ENCODE results near the gene DKKL1.

DKKL1 gene

GRCh38 chr19:49400029-49400428 lies 36.4 kb downstream of the DKKL1 start:
- DNase-seq: no peak

DNA sequence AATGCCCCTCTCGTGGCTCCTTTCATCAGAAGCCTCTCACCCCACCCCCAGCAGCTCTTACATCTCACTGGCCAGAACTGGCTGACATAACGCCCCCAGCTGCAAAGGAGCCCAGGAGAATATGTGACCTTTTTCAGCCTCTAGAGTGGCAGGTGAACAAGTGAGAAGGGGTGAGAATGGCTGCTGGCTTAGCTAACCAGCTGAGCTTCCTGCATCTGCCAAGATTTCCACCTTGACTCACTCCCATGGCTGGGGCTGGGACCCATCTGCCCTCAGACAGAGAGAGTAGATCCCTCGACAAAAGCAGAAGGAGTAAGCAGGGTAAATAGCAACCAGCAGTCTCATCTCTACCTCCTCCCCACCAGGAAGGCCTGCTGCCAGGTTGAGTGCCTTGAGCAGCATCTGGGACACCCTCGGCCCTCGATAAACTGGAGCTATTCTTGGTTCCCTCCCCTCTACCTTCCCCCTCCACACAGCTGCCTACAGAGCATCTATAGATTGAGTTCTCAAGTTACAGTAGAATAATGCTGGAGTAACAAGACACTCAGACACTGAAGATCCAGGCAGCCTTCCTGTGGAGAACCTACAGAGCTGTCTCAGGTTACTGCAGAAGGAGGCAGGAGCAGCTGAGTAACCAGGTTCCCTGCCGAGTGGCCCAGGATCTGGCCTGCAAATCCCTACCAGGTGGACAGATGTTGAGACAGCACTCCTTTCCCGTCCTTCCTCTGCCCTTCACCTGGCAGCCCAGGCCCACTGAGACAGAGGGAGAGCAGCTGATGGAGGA lies 39.9 kb downstream of the DKKL1 start:
- peak; percentile 86 for DNase-seq

- no peak for DNase-seq
Measured at GRCh38 chr19:49407079-49407478, 43.4 kb downstream of the DKKL1 start.

DNA sequence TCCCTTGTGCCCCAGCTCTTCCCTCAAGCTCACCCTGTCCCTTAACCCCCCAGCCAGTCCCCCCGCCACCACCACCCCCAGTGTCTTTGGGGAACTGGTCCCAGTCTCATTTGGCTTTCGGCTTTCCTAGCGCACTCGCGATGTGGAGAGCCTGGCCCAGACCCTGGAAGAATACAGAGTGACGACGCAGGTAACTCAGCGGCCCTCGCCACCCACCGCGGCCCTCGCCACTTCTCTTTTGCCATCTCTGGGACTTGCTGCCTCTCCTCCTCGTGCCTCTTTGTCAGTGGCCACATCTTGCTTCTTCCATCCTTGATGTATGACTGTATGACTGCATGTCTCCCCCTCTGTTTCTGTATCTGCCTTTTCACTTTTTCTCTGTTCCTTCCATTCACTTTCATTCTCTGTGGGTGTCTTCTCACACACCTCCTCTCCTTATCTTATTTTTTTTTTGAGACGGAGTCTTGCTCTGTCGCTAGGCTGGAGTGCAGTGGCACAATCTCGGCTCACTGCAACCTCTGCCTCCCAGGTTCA lies 43.9 kb downstream of the DKKL1 start:
- no peak for DNase-seq

DNA sequence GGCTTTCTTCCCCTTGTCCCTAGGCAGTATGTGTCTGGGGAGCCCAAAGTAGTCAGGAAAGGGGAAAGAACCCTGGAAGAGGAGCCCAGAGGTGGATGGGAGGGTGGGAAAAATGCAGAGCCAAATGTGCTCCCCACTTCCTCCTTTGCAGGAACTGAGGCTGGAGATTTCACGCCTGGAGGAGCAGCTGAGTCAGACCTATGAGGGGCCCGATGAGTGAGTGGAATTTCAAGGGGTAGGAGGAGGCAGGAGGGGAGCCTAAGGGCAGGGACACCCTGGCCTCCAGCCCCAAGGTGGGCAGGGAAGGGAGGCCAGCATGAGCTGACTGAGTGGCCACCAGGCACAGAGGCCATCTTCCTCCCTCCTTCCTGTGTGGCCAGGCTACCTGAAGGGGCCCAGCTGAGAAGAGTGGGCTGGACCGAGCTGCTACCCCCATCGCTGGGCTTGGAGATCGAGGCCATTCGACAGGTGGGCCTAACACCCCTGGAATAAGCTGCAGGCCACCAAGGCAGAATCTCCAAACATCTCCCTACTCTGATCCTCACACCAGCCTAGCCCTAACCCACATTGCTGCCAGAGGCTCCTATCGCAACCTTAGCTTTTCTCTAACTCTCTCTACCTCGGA lies 45.3 kb downstream of the DKKL1 start:
- no peak for DNase-seq

DNA sequence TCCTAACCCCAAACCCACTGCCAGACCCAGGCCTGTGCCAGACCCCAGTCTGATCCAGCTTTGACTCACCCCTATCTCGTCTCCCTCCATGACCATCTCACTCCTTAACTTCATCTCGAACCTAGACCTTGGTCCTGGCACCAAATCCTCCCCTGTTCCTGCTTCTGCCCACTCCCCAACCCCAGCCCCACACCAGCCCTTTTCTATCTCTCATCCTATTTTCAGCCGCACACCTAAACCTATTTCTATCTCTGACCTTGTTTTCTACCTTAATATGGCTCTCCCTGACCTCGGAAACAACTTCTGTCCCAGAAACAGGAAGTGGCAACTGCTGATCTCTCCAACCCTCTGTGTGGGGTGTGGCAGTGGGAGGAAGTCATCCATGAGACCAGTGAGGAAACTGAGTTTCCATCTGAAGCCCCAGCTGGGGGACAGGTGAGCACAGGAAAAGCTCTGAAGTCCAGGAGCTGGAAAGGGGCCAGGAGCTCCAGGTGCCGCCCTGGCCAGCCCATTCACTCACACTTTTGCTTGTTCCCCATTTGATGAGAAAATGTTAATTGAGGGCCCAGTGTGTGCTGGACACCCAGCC lies 45.9 kb downstream of the DKKL1 start:
- DNase-seq: no peak

GRCh38 chr19:49411681-49412326 lies 48.1 kb downstream of the DKKL1 start:
- DNase-seq: no peak

- no peak for DNase-seq
Measured at GRCh38 chr19:49413348-49413747, 49.7 kb downstream of the DKKL1 start.

- no peak for DNase-seq
Measured at GRCh38 chr19:49414256-49414655, 50.6 kb downstream of the DKKL1 start.

DNA sequence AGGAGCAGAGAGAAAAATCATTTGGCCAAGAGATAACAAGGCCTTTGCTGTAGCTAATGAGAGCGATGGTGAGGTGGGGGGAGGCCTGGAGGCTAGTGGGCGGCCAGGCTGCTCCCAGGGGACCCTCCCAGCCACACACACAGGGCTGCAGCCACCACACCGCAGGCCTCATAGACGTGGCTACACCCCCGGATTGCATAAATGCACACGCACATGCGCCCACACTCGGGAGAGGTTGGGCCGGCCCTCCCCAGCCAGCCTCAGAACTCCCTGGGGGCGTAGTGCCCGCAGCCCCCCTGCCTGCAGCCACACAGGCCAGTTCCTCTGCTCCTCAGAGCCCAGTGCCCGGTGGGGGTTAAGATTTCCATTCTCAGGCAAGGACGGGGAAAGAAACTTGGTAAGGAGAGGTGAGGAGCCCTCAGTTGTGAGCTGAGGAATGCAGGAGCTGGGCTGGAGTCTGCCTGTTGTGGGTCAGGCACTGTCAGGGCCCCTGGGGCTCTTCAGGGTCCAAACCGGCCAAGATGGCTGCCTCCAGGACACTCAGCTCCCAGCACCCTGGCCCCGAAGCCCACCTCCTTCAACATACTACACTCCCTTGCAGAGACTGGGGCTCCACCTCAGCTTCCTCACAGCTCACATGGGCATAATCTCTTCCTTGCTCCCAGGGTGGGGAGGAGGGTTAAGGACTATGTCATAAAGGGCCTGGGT lies 51.6 kb downstream of the DKKL1 start:
- DNase-seq: no peak

DNA sequence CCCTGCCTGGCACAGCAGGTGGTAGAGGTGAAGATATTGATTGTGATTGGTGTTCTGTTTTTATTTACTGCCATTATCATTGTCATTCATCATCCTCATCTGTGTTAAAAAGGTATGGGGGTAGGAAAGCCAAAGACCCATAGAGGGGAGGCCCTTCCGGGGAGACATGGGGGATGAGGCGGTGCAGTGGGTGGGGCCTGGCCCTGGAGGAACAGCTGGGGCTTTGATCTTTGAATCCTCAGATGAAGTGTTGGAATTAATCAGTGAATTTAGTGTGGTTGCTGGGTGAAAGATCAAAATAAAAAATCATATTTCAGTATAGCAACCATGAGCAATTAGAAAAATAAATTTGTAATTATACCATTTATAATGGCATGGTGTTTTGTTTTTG lies 52.1 kb downstream of the DKKL1 start:
- DNase-seq: no peak

GRCh38 chr19:49417088-49417487 lies 53.4 kb downstream of the DKKL1 start:
- no peak for DNase-seq

DNA sequence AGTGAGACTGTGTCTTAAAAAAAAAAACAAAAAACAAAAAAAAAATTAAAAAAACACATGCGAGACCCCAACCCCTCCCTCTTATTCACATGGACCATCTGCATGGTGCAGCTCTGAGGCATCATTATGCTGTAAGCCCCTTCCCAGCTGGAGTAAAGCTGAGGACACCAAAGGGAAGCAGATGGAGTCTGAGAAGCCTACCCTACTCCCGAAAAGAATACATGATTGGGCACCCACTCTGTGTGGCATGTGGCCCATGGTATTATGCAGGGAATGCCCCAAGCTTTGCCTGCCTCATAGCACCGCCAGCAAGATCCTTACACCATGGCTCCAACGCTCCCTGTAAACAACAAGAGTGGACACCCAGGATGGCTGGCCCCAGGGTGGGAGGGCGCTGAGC lies 54.8 kb downstream of the DKKL1 start:
- DNase-seq: no peak

DNA sequence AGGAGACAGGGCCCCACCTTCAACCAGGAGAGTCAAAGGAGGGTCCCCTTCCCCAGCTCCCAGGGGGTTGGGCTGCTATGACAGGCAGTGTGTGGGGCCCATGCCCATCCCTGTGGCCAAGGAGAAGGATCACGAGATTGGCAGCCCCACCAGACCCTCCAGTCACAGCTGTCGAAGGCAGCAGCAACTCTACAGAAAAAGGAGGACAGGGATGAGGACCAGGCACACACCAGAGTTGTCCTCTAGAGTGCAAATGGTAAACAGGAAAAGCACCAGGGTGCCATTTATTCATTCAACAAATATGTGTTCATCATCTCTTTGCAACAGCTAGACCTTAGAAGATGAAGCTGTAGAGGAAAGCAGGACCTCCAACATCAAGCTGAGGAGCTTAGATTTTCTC lies 55.5 kb downstream of the DKKL1 start:
- DNase-seq: no peak

- DNase-seq: no peak
Measured at GRCh38 chr19:49420227-49420626, 56.5 kb downstream of the DKKL1 start.

DNA sequence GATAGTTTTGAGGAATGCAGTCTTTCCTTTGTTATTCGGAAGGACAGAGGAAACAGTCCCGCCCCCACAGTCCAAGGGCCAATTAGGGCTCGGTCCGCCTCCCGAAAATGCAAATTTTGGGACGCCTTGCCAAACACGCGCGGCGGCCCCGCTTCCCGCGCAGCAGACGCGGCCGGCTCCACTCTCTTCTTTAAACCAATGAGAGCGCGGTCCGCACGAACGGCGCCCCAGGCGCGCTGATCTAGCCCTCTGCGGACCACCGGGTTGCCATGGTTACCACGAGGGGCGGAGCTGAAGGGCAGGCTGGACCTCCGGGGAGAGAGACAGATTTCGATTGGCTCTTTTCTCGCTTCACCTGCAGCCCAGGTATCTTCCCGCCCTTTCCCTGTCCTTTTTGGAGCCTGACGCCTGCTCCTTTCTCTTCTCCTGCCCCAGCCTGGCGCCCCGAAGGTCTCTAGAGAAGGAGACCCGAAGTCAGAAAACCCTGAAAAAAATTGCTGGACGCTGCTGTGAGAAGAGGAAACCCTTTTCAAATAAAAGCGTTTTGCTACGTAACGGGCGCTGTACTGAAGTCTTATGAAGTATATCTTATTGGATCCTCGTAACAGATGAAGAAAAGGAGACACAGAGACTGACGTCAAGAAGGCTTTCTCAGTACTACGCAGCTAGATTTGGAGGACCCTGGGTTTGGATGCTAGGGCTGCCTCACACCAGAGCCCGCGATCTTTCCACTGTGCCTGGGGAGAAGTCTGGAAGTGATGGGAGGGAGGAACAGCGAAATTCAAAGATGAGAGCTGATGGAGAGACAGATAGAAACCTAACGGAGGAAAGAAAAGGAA lies 57.6 kb downstream of the DKKL1 start:
- peak; percentile 89 for DNase-seq

GRCh38 chr19:49421878-49422202 lies 58.2 kb downstream of the DKKL1 start:
- DNase-seq: no peak

DNA sequence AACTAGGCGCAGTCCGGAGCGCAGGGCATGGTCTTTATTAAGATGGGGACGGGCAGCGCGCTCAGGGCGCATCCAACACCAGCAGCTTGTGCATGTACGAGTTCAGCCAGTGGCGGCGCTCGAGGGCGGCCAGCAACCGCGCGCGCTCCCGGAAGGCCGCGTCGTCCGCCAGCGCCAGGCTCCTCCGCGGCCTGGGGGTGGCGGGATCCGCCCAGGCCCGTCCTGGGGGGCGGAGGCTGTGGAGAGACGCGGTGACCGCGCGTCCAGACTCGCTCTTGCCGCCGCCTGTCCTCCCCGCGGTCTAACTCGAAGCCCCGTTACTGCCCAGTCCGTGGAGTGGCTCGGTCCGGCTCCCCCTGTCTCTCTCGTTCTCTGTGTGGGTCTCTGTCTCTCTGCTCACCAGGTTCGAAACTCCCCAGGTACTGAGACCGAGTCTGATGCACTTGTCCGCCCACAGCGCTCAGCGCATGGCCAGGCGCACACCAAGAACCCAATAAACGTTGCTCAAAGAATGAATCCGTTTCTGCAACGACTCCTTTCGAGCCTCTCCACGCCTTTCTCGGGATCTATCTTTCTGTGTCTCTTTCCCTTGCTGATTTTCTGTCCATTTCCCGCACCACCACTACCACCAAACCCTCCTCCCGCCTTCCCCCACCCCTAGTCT lies 58.9 kb downstream of the DKKL1 start:
- no peak for DNase-seq

GRCh38 chr19:49423071-49423984 lies 59.7 kb downstream of the DKKL1 start, which contains the start of gene PTH2:
Gene PTH2, minus strand, starts transcription at chr19:49423441. Its CDS starts 102 bp downstream, at chr19:49423339.
- no peak for DNase-seq

DNA sequence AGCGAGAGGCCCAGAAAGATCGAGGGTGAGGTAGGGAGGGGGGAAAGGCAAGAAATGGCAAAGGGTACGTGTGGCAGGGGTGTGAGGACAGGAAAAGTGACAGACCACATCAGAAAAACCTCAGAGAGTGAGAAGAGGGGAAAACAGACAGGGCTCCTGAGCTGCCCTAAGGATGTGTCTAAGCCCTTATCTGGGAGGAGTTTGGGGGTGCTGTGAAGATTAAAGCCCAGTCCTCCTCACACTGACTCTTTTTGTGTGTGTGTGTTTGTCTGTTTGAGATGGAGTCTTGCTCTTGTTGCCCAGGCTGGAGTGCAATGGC lies 60.3 kb downstream of the DKKL1 start:
- no peak for DNase-seq
